Lower lobe of right lung (tissue), 2 donors: ENCODE measurements around the gene CEP164. TPM values are rescaled to one million over a fixed set of nuclear protein-coding genes. Genes with fewer than 3 reads are reported as not detected.

ENCODE experiments used
- ATAC-seq, 2 donors: fragments of 200-7000 bp; cut with Tn5 transposase; one replicate each; pipeline ENCODE4 v1.9.1; 2020 to 2022; ENCODE audit warnings: mild to moderate bottlenecking in 2 of 2, moderate library complexity in 2 of 2
- DNase-seq: peaks from one replicate; pipeline ENCODE4 v3.0.0-alpha.2; 2020
- H3K27ac ChIP-seq: fragments of 200-600 bp; one replicate; pipeline ENCODE4 v1.8.0; 2022
- H3K27me3 ChIP-seq: fragments of 200-600 bp; one replicate; pipeline ENCODE4 v1.8.0; 2022; ENCODE audit warnings: low read depth
- H3K36me3 ChIP-seq: fragments of 200-600 bp; one replicate; pipeline ENCODE4 v1.8.0; 2022; ENCODE audit warnings: mild to moderate bottlenecking
- H3K4me1 ChIP-seq: fragments of 200-600 bp; one replicate; pipeline ENCODE4 v1.8.0; 2022
- H3K4me3 ChIP-seq: fragments of 200-600 bp; one replicate; pipeline ENCODE4 v1.8.0; 2022; ENCODE audit warnings: mild to moderate bottlenecking
- H3K9me3 ChIP-seq: fragments of 200-600 bp; one replicate; pipeline ENCODE4 v1.8.0; 2022
- CTCF ChIP-seq: fragments of 200-600 bp; IDR thresholded peaks from one replicate; pipeline ENCODE4 v1.8.0; 2022; ENCODE audit warnings: antibody characterized with exemption, mild to moderate bottlenecking
- intact Hi-C: fragments of 100-400 bp; cut with DNase I; formaldehyde crosslinking; loops from one replicate; pipeline ENCODE4 v1.11.0; 2022
- total RNA-seq: library from RNA; stranded (reverse); fragmentation: NEBNext Ultra II Directional; extraction: Animal tissue kit (Norgen Biotek cat#: 25700); gene quantifications from one replicate; pipeline ENCODE4 v1.2.1, GENCODE V29; 2021
- donor health status: DM: no; HTN: yes; CAD: no; lungs with severe emphysema.

The CEP164 gene
- total RNA-seq, 1 donor from 2014 or later = 27.3 TPM

- ATAC-seq (no peak), DNase-seq (no peak)
- intact Hi-C loops = no loop called here
- H3K27ac ChIP-seq = no peak overlapping the region
- TF ChIP-seq CTCF = no peak
- H3K4me1 ChIP-seq = no peaks in the 10 kb centered on the region
- no peaks in the 10 kb centered on the region for H3K27me3 ChIP-seq
- H3K4me3 ChIP-seq = no peak overlapping the region
- H3K36me3 ChIP-seq = peaks cover 40% of the 10 kb centered on the region
- no peaks in the 10 kb centered on the region for H3K9me3 ChIP-seq
These were observed 85.1 kb downstream of the CEP164 start for GRCh38 chr11:117412653-117413275.

DNA sequence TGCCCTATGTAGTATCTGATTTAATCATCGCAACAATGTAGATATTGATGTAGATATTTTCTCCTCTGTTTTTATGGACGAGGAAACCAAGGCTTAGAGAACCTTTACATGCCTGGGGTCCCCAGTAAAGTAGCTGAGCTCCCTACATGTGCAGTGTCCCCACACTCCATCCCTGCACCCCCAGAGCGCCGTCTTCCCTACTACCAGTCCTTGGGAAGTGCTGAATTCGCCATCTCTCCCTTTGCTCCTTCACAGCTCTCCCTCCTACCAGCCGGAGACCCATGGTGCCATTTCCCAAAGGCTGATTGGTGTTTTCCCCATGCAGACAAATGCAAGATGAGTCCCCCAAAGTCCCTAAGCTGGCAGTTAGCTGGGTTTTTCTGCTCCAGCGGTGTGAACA, 86.0 kb downstream of the CEP164 start:
- intact Hi-C loops = no loop called here
- no peak for TF ChIP-seq CTCF
- ATAC-seq (no peak), DNase-seq (no peak)
- Histone ChIP-seq H3K27me3 (no peaks in the 10 kb centered on the region), H3K4me3 (no peak overlapping the region), H3K36me3 (peaks cover 31% of the 10 kb centered on the region), H3K9me3 (no peaks in the 10 kb centered on the region), H3K27ac (no peak overlapping the region), H3K4me1 (no peaks in the 10 kb centered on the region)

GRCh38 chr11:117414724-117415123, 87.1 kb downstream of the CEP164 start:
- H3K27me3 ChIP-seq = no peaks in the 10 kb centered on the region
- H3K36me3 ChIP-seq = peaks cover 20% of the 10 kb centered on the region
- DNase-seq = no peak
- intact Hi-C loops = no loop called here
- no peak overlapping the region for H3K27ac ChIP-seq
- H3K9me3 ChIP-seq = no peaks in the 10 kb centered on the region
- H3K4me1 ChIP-seq = no peaks in the 10 kb centered on the region
- ATAC-seq = no peak
- no peak for TF ChIP-seq CTCF
- H3K4me3 ChIP-seq = no peak overlapping the region

DNA sequence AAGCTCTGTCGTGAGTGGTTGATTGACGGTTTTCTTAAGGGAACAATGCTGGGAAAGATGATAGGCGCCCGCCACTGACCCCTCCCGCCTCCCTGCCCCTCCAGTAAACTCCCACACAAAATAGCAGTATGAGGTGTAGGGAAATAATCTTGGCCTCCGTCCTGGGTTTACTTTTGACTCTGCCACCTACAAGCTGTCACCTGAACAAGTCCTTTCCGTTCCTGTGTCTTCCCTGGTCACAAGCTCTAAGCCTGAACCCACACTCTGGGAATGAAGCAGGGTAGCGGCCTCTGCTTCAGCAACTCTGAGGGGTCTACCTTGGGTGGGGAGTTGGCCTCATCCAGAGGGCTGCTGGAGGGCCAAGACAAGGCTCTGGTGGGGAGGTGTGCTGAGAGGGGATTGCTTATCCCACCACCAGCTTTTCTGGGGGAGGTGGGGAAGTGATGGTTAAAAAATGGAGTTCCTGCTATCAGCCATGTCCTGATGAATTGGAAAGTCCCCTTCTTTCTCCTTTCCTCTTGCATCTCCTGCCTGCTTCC, 87.8 kb downstream of the CEP164 start:
- Histone ChIP-seq H3K9me3 (no peaks in the 10 kb centered on the region), H3K4me3 (no peak overlapping the region), H3K4me1 (no peaks in the 10 kb centered on the region), H3K27ac (no peak overlapping the region), H3K36me3 (peaks cover 16% of the 10 kb centered on the region), H3K27me3 (no peaks in the 10 kb centered on the region)
- TF ChIP-seq CTCF = no peak
- DNase-seq = no peak
- intact Hi-C loops = no loop called here
- ATAC-seq = no peak

- ATAC-seq (no peak), DNase-seq (no peak)
- H3K36me3 ChIP-seq = peaks cover 6% of the 10 kb centered on the region
- H3K27me3 ChIP-seq = peaks cover 8% of the 10 kb centered on the region
- H3K9me3 ChIP-seq = no peaks in the 10 kb centered on the region
- intact Hi-C loops = no loop called here
- no peak for TF ChIP-seq CTCF
- no peak overlapping the region for H3K27ac ChIP-seq
- H3K4me1 ChIP-seq = no peaks in the 10 kb centered on the region
- no peak overlapping the region for H3K4me3 ChIP-seq
These were observed 89.7 kb downstream of the CEP164 start for GRCh38 chr11:117417342-117417741.
